Neutrophil (primary cell): ENCODE measurements around the gene MVB12A.

ENCODE experiments used
- H3K27ac ChIP-seq: fragments of 200-600 bp; sonication (generic); 2 replicates; pipeline ENCODE4 v1.5.1; 2016; ENCODE audit warnings: mild to moderate bottlenecking, moderate library complexity
- H3K27me3 ChIP-seq: fragments of 200-600 bp; sonication (generic); 2 replicates; pipeline ENCODE4 v1.6.0; 2016; ENCODE audit warnings: mild to moderate bottlenecking
- H3K36me3 ChIP-seq: fragments of 200-600 bp; sonication (generic); 2 replicates; pipeline ENCODE4 v1.5.1; 2017
- H3K4me1 ChIP-seq, 2 experiments: fragments of 200-600 bp in 1 of 2; sonication (generic) in 1 of 2; 1 replicate in 1 of 2; 2 replicates in 1 of 2; pipeline versions ENCODE4 v1.5.1 to v1.6.1; 2013 to 2016; ENCODE audit warnings: low read depth in 1 of 2, low read length in 1 of 2, mild to moderate bottlenecking in 1 of 2, moderate library complexity in 1 of 2; ENCODE audit not compliant: control insufficient read depth in 1 of 2, insufficient read depth in 1 of 2
- H3K4me3 ChIP-seq, 2 experiments: fragments of 200-600 bp in 1 of 2; sonication (generic) in 1 of 2; 1 replicate in 1 of 2; 2 replicates in 1 of 2; pipeline ENCODE4 v1.5.1; 2013 to 2016; ENCODE audit warnings: low read depth in 1 of 2, low read length in 1 of 2, mild to moderate bottlenecking in 1 of 2, moderate library complexity in 1 of 2
- H3K9me3 ChIP-seq: fragments of 200-600 bp; sonication (generic); 2 replicates; pipeline ENCODE4 v1.5.1; 2016
- CTCF ChIP-seq: fragments of 200-600 bp; sonication (generic); IDR thresholded peaks from 2 replicates; pipeline ENCODE4 v1.5.1; 2016; ENCODE audit warnings: antibody characterized with exemption

The MVB12A gene

GRCh38 chr19:17467471-17468301 lies 47.8 kb downstream of the MVB12A start:
- TF ChIP-seq CTCF: no peak
- H3K27me3 ChIP-seq: peaks cover 60% of the 10 kb centered on the region
- peaks cover 11 to 19% of the 10 kb centered on the region in 2 experiments for H3K4me1 ChIP-seq
- no peak overlapping the region for H3K27ac ChIP-seq
- no peaks in the 10 kb centered on the region for H3K36me3 ChIP-seq
- no peak overlapping the region for H3K4me3 ChIP-seq
- no peaks in the 10 kb centered on the region for H3K9me3 ChIP-seq

GRCh38 chr19:17468302-17469091 lies 48.6 kb downstream of the MVB12A start:
- Histone ChIP-seq H3K4me1 (peaks cover 11 to 19% of the 10 kb centered on the region in 2 experiments), H3K36me3 (no peaks in the 10 kb centered on the region), H3K27ac (no peak overlapping the region), H3K4me3 (no peak overlapping the region), H3K27me3 (peaks cover 65% of the 10 kb centered on the region), H3K9me3 (no peaks in the 10 kb centered on the region)
- no peak for TF ChIP-seq CTCF

GRCh38 chr19:17469092-17469480 lies 49.2 kb downstream of the MVB12A start:
- peaks cover 62% of the 10 kb centered on the region for H3K27me3 ChIP-seq
- peak overlapping the region; percentile 13 for H3K27ac ChIP-seq
- no peak for TF ChIP-seq CTCF
- H3K4me3 ChIP-seq: peak overlapping the region; percentile 73 to 74
- peaks cover 11 to 19% of the 10 kb centered on the region in 2 experiments for H3K4me1 ChIP-seq
- H3K36me3 ChIP-seq: no peaks in the 10 kb centered on the region
- no peaks in the 10 kb centered on the region for H3K9me3 ChIP-seq

- Histone ChIP-seq H3K9me3 (no peaks in the 10 kb centered on the region), H3K36me3 (no peaks in the 10 kb centered on the region), H3K27ac (peak overlapping the region; percentile 13), H3K4me1 (peaks cover 11 to 19% of the 10 kb centered on the region in 2 experiments), H3K4me3 (peak overlapping the region; percentile 73 to 74), H3K27me3 (peaks cover 60% of the 10 kb centered on the region)
- TF ChIP-seq CTCF: no peak
Measured at GRCh38 chr19:17469481-17470067, 49.7 kb downstream of the MVB12A start.

- no peaks in the 10 kb centered on the region for H3K36me3 ChIP-seq
Measured at GRCh38 chr19:17470068-17470841, 50.4 kb downstream of the MVB12A start, which contains the start of gene SLC27A1. TSS of gene SLC27A1 (plus strand) at chr19:17470524. CDS start at chr19:17470541, 17 bp downstream.

More at GRCh38 chr19:17470068-17470841, 50.4 kb downstream of the MVB12A start, which contains the start of gene SLC27A1:
- H3K4me1 ChIP-seq: peaks cover 11 to 19% of the 10 kb centered on the region in 2 experiments
- no peak for TF ChIP-seq CTCF
- H3K9me3 ChIP-seq: no peaks in the 10 kb centered on the region
- H3K27me3 ChIP-seq: peaks cover 53% of the 10 kb centered on the region
- peak within 1 kb of the TSS; percentile 13 for H3K27ac ChIP-seq
- peak within 1 kb of the TSS; percentile 73 to 74 for H3K4me3 ChIP-seq
